Measurements from ENCODE around the gene DLG2. TPM values are rescaled to one million over a fixed set of nuclear protein-coding genes. Genes with fewer than 3 reads are reported as not detected.
"Not testable (repeated sequence)": the region's sequence is repeated elsewhere in the genome, so short reads cannot be mapped to it uniquely, and the experiment has no call there.

The DLG2 gene
- total RNA-seq, 2 donors from 2014 or later, result 3.8 to 16.4 TPM

- H3K4me1 ChIP-seq (ENCODE audit: control insufficient read depth in 1 of 2, low read depth in 2 of 2), result no peaks in the 10 kb centered on the region
- ATAC-seq (ENCODE audit: insufficient number of reproducible peaks, low FRiP score, low read depth) (no peak), DNase-seq (ENCODE audit: low spot score) (no peak)
- no peak overlapping the region for H3K4me3 ChIP-seq
- H3K9me3 ChIP-seq, result no peaks in the 10 kb centered on the region
- no peaks in the 10 kb centered on the region for H3K36me3 ChIP-seq
- TF ChIP-seq CTCF (IDR thresholded peaks at IDR 0.05), result no peak
- H3K27ac ChIP-seq, result no peak overlapping the region
- H3K27me3 ChIP-seq (replicated peaks; ENCODE audit: insufficient read depth), result no peaks in the 10 kb centered on the region
Observed at GRCh38 chr11:85115798-85116197, 511.3 kb downstream of the DLG2 start.

- H3K36me3 ChIP-seq, result no peaks in the 10 kb centered on the region
- no peak for ATAC-seq (ENCODE audit: insufficient number of reproducible peaks, low FRiP score, low read depth)
Observed at GRCh38 chr11:85114786-85115185, 512.4 kb downstream of the DLG2 start.

DNA sequence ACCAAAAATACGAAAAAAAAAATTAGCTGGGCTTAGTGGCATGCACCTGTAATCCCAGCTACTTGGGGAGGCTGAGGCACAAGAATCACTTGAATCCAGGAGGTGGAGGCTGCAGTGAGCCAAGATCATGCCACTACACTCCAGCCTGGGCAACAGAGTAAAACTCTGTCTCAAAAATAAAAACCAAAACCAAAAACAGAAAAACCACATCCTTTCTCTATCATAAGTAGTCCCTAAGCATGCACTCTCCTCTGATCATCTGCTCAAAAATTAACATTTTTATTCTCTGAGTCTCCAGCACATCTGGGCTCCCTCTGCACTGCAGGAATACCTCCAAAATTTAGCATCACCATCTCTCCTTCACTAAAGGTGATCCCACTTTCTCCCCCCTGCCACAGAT, 516.9 kb downstream of the DLG2 start:
- not testable (repeated sequence) for H3K4me1 ChIP-seq (ENCODE audit: control insufficient read depth in 1 of 2, low read depth in 2 of 2); H3K36me3 ChIP-seq; H3K27me3 ChIP-seq (replicated peaks; ENCODE audit: insufficient read depth); H3K9me3 ChIP-seq; H3K4me3 ChIP-seq; ATAC-seq (ENCODE audit: insufficient number of reproducible peaks, low FRiP score, low read depth); H3K27ac ChIP-seq; DNase-seq (ENCODE audit: low spot score)

More at GRCh38 chr11:85114786-85115185, 512.4 kb downstream of the DLG2 start:
- no peak for DNase-seq (ENCODE audit: low spot score)
- H3K4me3 ChIP-seq, result no peak overlapping the region
- no peaks in the 10 kb centered on the region for H3K4me1 ChIP-seq (ENCODE audit: control insufficient read depth in 1 of 2, low read depth in 2 of 2)
- no peaks in the 10 kb centered on the region for H3K9me3 ChIP-seq
- H3K27ac ChIP-seq, result no peak overlapping the region
- no peaks in the 10 kb centered on the region for H3K27me3 ChIP-seq (replicated peaks; ENCODE audit: insufficient read depth)
- TF ChIP-seq CTCF (IDR thresholded peaks at IDR 0.05), result no peak

DNA sequence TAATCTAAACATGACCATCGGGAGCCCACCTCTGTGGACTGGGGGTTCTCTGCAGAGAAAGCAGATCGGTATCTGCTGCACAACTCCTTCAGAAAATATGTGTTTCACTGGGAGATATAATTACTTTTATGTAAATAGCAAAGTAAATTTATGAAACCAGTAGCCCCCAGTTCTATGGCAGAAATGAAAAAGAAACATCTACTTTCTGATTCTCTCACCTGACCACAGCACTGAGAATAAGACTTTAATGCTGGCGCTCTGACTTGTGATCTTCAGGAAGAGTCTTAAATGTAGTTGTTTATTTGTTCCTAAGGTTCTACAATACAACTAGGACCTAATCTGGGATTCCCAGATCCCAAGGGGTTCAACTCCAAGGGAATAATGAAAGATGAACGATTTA, 518.0 kb downstream of the DLG2 start:
- no peaks in the 10 kb centered on the region for H3K36me3 ChIP-seq
- H3K4me1 ChIP-seq (ENCODE audit: control insufficient read depth in 1 of 2, low read depth in 2 of 2), result no peaks in the 10 kb centered on the region
- TF ChIP-seq CTCF (IDR thresholded peaks at IDR 0.05), result no peak
- no peak for DNase-seq (ENCODE audit: low spot score)
- H3K27ac ChIP-seq, result no peak overlapping the region
- ATAC-seq (ENCODE audit: insufficient number of reproducible peaks, low FRiP score, low read depth), result no peak
- no peak overlapping the region for H3K4me3 ChIP-seq
- H3K27me3 ChIP-seq (replicated peaks; ENCODE audit: insufficient read depth), result no peaks in the 10 kb centered on the region
- no peaks in the 10 kb centered on the region for H3K9me3 ChIP-seq

DNA sequence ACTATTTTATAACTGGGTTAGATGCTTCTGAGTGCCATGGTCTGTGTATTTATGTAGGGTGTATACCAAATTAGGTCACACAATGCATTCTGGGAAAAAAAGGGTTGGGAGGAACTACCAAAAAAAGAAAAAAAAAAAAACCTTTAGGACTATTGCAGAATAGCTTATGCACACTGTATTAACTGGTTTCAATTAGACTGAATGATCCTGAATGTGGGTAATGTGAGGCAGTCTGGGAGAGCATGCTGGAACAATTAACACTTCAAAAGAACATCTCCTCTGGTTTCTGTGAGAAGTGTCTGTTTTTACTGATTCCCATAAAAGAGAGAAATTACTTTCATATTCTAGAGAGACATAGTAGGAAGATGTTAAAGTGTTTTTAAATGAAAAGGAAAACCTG, 521.3 kb downstream of the DLG2 start:
- Histone ChIP-seq H3K36me3 (no peaks in the 10 kb centered on the region), H3K4me1 (ENCODE audit: control insufficient read depth in 1 of 2, low read depth in 2 of 2) (no peaks in the 10 kb centered on the region), H3K4me3 (no peak overlapping the region), H3K27ac (no peak overlapping the region), H3K27me3 (replicated peaks; ENCODE audit: insufficient read depth) (no peaks in the 10 kb centered on the region), H3K9me3 (no peaks in the 10 kb centered on the region)
- no peak for DNase-seq (ENCODE audit: low spot score)
- TF ChIP-seq CTCF (IDR thresholded peaks at IDR 0.05), result no peak
- ATAC-seq (ENCODE audit: insufficient number of reproducible peaks, low FRiP score, low read depth), result no peak

DNA sequence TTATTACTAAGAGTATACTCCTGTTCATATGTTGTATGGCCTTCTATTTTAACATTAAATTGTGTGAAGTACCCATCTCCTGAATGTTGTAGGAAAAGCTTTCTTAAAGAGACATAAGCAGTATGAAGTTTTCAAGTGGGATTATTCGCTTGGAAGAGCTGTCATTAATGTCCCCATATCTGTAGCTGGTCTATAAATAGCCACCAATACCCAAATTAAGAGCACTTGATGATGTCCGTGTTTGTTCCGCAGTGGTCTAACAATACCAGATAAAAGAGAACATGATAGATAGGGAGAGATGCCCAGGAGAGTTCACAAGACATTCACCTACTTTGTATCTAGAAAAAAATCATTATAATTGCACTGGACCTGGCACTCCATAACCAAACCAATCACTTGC, 527.6 kb downstream of the DLG2 start:
- no peaks in the 10 kb centered on the region for H3K36me3 ChIP-seq
- no peak overlapping the region for H3K4me3 ChIP-seq
- no peak for DNase-seq (ENCODE audit: low spot score)
- H3K4me1 ChIP-seq (ENCODE audit: control insufficient read depth in 1 of 2, low read depth in 2 of 2), result no peaks in the 10 kb centered on the region
- H3K27me3 ChIP-seq (replicated peaks; ENCODE audit: insufficient read depth), result no peaks in the 10 kb centered on the region
- H3K27ac ChIP-seq, result no peak overlapping the region
- ATAC-seq (ENCODE audit: insufficient number of reproducible peaks, low FRiP score, low read depth), result no peak
- H3K9me3 ChIP-seq, result no peaks in the 10 kb centered on the region
- TF ChIP-seq CTCF (IDR thresholded peaks at IDR 0.05), result no peak

Data from thoracic aorta (tissue), 2 donors.